Stimulated activated naive CD4-positive, alpha-beta T cell (primary cell): Measurements from ENCODE around the gene DLG5.

Source experiments
- DNase-seq, 6 experiments: peaks; one replicate each; lab custom pipeline; 2025; lab: John Stamatoyannopoulos, UW

DLG5 gene

DNA sequence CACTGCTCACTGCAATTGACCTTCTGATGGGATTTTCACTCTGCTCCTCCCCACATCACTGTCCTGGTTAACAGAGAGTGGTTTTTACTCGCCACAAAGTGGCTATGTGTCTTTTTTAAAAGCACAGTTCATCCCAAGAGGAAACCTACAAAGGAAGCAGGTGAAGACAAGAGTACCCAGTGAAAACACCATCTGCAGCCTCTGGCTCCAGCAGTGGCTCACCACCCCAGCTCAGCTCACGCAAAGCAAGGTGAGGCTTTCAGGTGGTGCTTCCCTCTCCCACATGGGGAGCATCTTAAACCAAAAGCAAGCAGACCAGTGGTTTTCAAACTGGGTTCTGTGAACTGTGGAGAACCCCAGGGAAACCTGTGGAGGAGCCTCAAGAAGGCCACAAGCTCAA is 14.0 kb downstream of the DLG5 start:
- DNase-seq = no peak

DNA sequence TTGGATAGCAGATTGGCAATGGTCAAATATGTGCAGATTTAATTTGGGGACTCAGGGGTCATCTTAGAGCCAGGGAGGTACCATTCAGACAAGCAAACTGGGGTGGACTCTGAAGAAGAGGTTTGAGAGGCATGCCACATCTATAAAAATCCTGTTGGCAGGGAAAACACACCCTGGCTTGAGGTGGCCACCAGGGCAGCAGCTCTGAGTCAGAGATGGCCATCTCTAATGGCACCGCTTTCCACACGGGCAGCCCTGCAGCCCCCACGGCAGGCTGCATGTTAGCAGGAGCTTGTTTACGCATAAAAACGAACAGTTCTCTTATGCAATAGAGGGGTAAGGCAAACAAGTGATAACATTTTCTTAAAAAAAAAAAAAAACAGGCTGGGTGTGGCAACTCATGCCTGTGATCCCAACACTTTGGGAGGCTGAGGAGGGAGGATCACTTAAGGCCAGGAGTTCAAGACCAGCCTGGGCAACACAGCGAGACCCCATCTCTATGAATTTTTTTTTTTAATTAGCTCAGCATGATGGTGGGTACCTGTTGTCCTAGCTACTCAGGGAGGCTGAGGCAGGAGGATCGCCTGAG is 14.9 kb downstream of the DLG5 start:
- no peak for DNase-seq

DNA sequence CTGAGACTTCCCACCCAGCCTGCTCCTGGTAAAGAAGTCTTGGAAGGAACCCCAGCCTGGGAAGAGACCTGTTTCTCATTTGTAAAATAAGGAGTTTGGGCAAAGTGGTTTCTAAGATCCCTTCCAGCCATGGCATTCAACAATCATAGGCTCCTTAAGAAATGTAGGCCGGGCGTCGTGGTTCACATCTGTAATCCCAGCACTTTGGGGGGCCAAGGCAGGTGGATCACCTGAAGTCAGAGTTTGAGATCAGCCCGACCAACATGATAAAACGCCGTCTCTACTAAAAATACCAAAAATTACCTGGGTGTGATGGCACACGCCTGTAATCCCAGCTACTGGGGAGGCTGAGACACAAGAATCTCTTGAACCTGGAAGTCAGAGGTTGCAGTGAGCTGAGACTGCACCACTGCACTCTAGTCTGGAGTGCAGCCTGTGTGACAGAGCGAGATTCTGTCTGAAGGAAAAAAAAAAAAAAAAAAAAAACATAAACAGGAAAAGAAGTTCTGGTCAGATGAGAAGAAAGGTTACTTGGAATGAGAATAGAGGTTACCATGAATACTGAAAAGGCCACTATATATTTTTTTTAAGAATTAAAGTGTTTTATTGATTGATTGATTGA is 15.9 kb downstream of the DLG5 start:
- DNase-seq = no peak

DNA sequence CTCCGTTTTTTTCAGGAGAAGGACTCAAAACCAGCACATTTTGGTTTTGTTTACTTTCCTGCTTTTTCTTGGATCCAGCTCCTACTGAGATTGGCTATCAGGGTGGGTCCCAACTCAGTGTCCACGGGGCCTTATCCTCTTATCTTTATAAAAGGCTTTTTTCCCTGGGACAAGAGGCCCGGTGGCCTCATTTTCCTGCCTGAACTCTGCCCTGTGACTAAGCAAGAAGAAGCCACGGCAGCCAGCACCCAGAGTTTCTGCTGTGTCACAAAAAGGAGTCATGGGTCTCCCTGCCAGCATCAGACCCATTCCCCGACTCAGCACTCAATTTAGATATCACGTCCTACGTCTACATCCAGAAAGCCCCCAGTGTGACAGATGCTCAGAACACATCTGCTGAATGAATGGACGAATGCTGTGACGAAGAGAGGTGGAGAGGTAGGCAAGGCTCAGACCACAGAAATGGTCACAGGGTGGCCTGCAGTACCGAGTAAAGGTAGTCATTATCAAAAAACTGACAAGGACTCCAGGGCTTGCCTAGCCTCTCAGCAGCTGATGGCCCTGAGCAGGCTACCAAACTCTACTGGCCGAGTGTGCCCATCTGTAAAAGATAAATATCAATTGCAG is 16.7 kb downstream of the DLG5 start:
- DNase-seq = no peak

DNA sequence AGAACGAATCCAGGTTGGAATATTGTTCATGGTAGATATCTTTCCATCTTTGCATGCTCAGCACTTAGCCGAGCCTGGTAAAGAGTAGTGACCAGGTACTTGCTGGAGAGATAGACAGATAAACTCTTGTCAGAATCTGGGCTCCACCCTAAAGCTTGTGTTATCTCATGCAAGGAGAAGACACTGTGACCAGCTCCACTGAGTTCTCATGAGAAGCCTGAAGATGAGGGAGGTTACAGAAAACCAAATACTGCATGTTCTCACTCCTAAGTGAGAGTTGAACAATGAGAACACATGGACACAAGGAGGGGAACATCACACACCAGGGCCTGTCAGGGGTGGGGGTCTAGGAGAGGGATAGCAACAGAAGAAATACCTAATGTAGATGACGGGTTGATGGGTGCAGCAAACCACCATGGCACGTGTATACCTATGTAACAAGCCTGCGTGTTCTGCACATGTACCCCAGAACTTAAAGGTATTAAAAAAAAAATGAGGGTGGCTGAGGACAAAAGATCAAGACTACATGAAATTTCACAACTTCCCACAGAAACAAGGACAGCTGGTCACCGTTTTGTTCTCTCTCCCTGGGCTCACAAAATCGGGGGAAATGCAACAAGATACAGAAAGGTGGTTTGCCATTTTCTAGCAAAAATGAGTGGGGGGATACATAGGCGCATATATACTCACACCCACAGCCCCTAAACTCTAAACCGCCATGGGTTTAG is 17.4 kb downstream of the DLG5 start:
- DNase-seq = no peak

DNA sequence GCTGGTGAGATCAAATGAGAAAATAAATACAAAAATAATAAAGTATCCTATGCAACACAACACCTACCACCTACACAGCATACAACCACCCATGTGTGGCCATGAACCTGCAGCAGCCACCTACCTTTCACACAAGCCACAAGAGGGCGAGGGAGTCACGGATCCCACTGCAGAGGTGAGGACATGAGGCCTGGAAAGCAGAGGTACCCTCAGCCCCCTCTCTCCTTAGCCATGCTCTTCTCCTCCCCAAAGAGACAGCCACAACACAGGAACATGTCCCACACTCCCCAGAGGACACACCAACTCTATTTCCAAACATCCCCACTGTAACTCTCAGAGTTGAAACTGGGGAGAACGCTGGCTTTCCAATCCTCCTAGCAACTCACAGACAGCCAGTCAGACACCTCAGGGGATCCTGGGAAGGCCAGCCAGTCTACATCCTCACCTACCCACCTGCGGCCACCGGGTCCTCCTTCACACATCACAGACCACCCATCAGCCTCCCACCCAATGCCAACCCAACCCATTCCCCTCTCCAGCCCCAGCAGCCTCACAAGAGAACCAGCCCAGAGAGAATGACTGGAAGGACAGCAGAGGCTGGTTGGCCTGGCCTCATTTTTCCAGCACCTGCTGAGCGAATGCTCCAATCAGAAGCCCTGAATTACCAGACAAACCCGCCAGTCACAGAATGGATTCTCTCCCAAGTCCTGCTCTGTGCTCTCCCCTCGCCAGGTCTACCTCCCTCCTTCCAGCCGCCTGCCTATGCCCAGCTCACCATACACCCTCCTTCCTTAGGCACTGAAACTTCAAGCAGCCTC is 18.4 kb downstream of the DLG5 start:
- no peak for DNase-seq

DNA sequence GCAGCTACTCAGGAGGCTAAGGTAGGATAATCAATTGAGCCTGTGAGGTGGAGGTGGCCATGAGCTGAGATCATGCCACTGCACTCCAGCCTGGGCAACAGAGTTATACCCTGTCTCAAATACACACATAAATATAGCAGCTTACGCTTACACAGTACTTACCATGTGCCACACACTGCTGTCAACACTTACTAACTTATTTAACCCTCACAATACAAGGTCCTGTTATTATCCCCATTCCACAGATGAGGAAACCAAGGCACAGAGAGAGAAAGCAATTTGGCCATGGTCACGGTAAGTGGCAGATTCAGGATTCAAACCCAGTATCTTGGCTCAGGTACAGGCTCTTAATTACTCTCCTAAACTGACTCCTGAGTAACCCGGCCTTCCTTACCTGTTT is 19.1 kb downstream of the DLG5 start:
- no peak for DNase-seq

DNA sequence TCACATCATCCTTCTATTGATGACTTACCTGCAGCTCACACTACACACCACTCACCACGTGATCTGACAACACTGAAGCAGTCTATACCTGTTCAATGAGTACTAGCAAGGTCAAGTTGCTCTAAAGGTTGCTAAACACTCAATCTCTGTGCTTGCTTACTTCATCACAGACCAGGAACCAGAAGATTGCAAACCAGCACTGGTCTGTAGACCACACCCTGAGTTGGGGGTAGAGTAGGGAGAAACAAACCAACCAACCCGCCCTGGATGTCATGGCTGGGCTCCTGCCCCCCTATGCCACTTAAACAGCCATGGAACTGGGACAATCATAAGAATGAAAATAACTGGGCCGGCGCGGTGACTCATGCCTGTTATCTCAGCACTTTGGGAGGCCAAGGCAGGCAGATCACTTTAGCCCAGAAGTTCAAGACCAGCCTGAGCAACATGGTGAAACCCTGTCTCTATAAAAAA is 19.6 kb downstream of the DLG5 start:
- DNase-seq = no peak

DNA sequence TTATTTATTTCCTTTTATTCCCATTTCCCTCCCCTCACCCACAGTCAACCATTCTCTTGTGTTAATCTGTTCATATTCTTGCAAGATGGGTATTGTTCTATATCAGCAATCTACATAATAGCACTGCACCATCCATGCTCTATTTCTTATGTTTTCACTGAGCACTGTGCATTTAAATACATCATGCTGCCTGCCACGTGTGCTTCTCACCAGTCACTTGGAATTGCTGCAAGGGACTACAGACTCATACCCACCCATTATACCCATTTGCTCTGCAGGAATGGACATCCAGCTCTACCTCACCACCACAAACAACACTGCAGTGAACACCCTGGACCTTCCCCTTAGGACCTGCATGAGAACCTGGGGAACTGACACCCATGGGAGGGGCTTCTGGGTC is 20.8 kb downstream of the DLG5 start:
- DNase-seq = no peak

DNA sequence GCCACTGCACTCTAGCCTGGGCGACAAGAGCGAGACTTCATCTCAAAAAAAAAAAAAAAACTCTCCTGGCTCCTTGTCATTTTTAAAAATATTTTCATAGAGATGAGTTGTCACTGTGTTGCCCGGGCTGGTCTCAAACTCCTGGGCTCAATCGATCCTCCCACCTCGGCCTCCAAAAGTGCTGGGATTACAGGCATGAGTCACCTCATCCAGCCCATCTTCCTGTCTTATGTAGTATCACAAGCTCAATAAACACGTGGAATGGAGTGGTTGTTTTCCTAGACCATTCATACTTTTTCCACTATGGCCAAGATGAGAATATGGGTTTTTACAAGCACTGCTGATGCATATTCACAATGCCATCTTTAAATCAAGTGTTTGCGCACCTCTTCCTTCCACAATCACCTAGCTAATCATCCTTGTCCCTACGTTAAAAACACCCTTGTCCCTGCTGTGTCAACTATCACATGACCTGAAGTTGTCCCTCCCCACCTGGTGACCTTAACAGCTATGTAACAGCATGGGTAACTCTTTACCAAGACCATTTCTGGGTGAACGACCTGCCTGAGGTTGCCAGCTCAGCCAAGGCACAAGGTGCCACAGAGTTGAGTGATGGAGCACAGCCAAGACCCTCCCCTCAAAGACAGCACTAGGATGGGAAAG is 21.3 kb downstream of the DLG5 start:
- DNase-seq = no peak

DNA sequence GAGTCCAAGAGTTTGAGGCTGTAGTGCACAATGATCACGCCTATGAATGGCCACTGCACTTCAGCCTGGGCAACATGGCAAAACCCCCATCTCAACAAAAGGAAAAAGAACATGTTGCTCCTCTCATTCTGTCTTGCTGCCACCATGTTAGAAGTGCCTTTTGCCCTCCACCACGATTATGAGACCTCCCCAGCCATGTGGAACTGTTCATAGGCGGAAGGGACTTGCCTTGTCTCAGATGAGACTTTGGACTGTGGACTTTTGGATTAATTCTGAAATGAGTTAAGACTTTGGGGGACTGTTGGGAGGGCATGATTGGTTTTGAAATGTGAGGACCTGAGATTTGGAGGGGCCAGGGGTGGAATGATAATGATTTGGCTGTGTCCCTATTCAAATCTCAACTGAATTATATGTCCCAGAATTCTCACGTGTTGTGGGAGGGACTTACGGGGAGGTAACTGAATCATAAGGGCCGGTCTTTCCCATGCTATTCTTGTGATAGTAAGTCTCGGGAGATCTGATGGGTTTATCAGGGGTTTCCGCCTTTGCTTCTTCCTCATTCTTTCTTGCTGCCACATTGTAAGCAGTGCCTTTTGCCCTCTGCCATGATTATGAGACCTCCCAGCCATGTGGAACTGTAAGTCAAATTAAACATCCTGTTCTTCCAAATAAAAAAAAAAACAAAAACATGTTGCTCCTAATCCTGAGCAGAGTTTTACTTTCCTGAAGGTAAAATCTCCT is 22.3 kb downstream of the DLG5 start:
- DNase-seq = no peak

DNA sequence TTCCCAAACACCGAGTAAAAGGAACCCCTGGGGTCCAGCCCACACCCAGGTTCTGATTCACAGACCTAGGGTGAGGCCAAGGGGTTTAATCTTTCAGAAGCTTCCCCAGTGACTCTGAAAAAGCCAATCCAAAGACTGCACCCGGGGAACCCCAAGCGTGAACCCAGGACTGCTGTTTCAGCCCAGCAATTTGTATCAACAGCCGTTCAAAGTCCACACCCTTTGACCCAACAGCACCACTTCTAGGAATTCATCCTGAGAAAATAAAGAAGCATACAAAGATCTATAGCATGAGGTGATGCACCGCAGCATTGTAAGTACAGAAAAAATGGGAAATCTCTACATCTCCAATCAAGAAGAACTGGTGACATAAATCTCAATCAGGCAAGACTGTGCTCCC is 24.4 kb downstream of the DLG5 start:
- no peak for DNase-seq

DNA sequence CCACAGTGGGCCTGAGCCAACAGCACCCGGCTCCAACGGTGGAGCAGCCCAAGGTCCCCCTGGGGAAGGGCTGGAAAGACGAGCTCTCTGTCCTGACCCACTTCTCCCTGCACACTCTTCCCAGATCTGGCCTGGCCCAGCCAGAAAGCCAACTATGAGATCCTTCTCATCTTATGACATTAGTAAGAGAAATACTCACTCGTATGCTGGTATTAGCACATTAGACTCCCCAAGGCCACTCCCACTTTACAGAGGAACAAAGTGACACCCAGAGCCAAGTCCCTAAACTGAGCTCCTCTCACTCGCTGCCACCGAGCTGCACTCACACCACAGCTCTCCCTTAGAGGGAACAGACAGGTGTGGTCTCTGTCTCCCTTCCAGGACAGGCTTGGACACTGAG is 24.8 kb downstream of the DLG5 start:
- DNase-seq = no peak

DNA sequence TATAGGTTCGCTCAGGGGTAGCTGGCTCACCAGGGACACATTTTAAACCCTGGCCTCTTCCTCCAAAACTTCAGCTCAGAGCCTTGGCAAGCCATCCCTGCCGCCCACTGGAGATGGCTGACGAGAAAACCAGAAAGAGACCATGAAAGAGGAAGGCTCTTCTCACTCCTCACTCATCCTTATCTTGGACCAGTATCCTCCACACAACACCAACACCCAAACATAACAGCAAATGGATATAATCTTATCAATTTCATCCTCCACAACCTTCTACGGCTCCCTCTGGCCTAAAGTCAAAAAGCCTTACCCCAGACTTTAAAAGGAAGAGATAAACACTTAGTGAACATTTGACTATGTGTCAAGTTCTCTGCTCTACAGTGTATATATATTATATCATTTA is 26.9 kb downstream of the DLG5 start:
- DNase-seq = no peak

DNA sequence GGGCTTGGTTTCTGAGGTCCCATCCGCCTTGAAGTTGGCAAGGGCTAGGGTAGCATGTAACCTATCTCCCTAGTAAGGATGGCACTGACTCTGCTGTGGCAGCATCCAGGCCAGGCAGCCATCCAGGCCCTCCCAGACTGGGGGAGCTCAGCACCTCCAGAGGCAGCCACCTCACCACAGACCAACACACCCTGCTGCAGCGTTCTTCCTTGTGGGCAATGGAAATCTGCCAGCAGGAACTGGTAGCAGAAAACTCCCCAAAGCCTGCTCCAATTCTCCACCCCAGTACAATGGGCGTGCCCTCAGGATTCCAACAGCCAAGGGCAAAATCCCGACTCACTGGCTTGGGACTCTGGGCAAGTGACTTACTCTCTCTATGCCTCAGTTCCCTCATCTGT is 27.5 kb downstream of the DLG5 start:
- no peak for DNase-seq

DNA sequence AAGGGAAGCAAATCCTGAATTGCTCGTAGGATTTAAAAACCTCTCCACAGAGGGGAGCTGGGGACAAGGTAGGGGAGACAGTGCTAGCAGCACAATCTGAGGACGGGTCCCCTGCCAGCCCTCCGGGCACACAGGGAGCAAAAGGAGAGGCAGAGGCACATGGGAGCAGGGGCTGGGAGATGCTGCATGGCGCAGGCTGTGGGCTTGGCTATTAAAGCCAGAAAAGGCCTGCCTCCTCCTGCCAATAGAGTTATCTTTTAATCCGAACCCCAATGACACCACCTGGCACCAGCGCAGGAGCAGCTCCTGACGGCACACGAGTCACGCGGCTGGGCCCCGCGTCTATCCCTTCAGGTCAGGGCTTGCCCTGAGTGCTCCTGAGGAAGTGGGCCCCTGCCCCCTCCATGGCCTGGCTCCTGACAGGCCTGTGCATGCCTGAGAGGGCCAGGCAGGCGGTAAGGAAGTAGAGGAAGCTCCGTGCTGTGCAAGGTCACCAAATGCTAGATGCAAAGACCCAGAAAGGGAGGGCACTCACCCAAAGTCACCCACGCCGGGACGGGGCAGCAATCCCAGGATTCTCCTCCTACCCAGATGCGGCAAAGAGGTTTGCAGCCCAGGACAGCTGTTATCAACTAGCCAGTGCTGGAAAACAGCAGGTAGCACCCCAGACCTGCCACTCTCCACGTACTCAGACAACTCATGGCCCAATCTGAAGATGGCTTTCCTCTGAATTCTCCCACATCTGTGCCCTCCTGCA is 28.1 kb downstream of the DLG5 start:
- no peak for DNase-seq

DNA sequence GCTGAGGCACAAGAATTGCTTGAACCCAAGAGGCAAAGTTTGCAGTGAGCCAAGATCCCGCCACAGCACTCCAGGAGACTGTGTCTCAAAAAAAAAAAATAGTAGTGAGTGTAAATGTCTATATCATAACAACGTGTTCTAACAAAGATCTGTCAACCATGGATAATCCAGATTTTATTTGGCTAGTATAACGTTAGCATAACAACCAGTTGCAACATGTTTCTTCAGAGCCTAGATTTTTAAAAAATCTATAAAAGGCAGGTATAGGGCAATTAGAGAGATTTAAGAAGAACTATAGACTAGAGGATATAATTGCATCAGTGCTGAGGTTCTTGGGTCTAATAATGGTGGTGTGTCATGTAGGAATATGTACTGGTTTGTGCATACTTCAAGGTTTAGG is 30.5 kb downstream of the DLG5 start:
- no peak for DNase-seq

DNA sequence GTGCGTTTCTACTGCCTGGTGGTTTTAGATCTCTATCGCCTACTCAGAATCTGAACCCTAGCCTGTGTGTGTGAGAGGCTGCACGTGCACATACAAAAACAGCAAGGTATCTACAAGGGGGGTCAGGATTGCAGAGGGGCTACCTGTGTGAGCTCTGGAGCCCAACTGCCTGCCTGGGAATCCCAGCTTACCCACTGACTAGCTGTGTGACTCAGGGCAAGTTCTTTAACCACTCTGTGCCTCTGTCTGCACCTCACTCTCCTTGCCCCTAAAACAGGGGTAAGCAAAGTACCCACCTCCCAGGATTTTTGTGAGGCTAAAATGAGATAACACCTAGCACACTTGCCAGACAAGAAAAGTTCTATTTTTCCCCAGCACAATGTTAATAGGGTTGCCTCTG is 32.5 kb downstream of the DLG5 start:
- DNase-seq = no peak

DNA sequence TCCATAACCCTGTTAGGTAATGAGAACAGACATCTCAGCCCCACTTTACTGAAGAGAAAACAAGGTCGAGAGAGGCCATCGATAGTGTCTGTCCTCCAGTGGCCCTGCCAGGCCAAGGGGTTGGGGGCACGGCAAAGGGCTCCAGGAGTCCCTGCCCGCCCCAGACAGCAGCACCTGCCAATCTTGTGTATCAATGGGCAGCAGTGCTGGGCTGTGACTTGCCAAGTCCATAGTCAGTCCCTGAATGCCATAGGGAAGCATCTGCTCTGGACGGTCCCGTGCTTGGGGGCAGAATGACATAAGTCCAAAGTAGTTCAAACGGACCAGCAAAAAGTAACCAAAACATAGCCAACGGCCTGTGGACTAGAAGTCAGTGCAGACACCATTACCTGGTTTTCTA is 33.2 kb downstream of the DLG5 start:
- no peak for DNase-seq

DNA sequence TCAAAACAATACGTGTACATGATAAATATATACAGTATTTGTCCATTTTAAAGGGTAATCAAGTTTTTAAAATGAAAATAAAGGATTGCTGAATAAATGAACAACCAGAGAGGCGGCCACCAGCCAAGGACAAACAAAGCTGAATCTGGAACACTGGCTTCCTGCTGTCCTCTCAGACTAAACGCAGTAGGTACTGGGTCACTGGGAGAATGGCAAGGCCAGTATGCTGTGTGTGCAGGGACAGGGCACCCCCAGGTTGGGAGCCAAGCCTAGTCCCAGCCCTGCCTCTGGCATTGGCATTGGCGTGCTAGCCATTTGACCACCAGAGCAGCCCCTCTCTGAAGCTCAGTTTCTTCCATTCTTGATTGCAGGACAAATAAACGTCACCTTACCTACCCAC is 33.8 kb downstream of the DLG5 start:
- DNase-seq = no peak
